KOPT-K1 (cell line): Measurements from ENCODE around the gene SUPT3H.
A peak's percentile ranks its signal among the peaks of the same experiment; 100 is the strongest.
"Not testable (repeated sequence)": the region's sequence is repeated elsewhere in the genome, so short reads cannot be mapped to it uniquely, and the experiment has no call there.

Experiments
- H3K27ac ChIP-seq: fragments of 200-600 bp; sonication (generic); 2 replicates; pipeline ENCODE4 v1.5.1; 2016; ENCODE audit warnings: antibody characterized with exemption, mild to moderate bottlenecking, low read depth, low read length; ENCODE audit not compliant: poor library complexity, severe bottlenecking
- H3K36me3 ChIP-seq: fragments of 200-600 bp; sonication (generic); 2 replicates; pipeline ENCODE4 v1.5.1; 2017; ENCODE audit warnings: antibody characterized with exemption, mild to moderate bottlenecking, low read length, moderate library complexity; ENCODE audit not compliant: insufficient read depth
- H3K9me3 ChIP-seq: fragments of 200-600 bp; sonication (generic); 2 replicates; pipeline ENCODE4 v1.5.1; 2017; ENCODE audit warnings: antibody characterized with exemption, low read length, mild to moderate bottlenecking; ENCODE audit not compliant: insufficient read depth, poor library complexity, severe bottlenecking

The SUPT3H gene

DNA sequence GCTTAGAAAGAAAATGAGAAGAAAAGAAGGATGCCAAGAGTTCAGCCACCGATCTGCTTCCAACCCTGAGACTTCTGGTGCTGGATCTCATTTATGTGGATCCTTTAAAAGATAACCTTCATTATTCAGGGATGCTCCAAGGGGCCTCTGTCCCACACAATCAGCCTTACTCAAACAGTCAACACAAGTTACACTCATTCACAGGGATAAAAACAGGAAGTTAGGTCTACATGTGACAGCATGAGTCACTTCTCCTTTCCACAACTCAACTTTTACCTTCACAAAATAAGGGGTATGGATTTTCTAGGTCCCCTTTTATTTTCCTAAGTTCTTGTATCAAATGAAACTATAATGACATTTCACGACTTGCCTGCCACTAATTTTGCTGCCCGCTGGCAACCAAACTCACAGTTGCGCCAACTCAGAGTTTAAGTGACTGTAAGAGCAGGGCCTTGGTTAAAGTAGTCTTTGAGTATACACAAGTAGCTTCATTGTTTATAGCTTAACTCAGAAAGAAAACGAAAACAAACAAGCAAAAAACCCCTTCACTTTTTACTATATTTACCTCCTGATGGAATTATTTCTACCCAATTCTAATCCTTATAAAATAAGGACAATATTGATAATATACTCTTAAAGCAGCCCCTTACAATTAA is 328.4 kb downstream of the SUPT3H start:
- H3K36me3 ChIP-seq: no peaks in the 10 kb centered on the region
- no peaks in the 10 kb centered on the region for H3K9me3 ChIP-seq
- H3K27ac ChIP-seq: no peak overlapping the region

DNA sequence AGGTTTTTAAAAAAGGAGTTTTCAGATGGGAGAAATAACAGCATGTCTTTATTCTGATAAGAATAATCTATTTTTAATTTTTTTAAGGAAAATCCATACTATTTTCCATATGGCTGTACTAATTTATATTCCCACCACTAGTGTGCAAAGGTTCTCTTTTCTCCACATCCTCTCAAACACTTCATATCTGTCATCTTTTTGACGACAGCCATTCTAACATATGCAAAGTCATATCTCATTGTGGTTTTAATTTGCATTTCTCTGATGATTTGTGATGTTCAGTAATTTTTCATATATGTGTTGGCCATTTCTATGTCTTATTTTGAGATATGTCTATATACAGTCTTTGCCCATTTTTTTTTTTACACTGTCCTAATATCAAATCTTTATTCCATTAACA is 330.2 kb downstream of the SUPT3H start:
- H3K36me3 ChIP-seq: no peaks in the 10 kb centered on the region
- H3K9me3 ChIP-seq: no peaks in the 10 kb centered on the region
- H3K27ac ChIP-seq: no peak overlapping the region

- H3K36me3 ChIP-seq: no peaks in the 10 kb centered on the region
- no peak overlapping the region for H3K27ac ChIP-seq
- no peaks in the 10 kb centered on the region for H3K9me3 ChIP-seq
Measured at GRCh38 chr6:45045253-45045601, 332.5 kb downstream of the SUPT3H start.

DNA sequence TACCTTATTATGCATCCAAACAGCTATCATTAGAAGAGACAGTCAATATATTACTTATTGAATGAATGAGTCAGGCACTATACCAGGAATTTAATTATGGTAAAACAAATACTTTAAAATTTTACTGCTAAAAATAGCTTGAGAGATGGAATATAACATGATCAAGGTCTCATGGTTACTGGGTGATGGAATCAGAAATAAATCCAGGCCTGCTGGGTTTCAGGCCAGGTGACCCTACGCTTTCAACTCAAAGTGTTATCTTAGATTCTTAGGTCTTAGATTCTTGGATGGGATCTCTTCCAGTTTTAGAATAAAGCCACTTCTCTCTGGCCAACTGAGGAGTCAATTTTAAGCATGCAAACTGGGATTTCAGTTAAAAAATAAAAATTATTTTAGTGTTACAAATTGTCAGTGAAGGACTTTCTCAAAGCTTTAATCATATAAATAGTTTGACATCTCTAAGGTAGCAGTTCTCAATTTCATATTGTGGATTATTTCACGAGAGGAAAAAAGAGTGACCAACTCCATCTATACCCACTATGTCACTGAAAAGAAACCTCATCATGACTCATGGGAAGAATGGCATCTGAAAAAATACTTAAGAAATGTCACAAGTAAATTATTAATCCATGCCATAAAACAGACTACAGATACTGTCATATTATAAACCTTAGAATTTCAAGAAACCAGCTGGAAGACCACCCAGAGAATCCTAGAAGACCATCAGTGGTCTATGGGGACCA is 333.1 kb downstream of the SUPT3H start:
- H3K36me3 ChIP-seq: no peaks in the 10 kb centered on the region
- H3K27ac ChIP-seq: no peak overlapping the region
- no peaks in the 10 kb centered on the region for H3K9me3 ChIP-seq

- H3K9me3 ChIP-seq: no peaks in the 10 kb centered on the region
- no peak overlapping the region for H3K27ac ChIP-seq
- H3K36me3 ChIP-seq: no peaks in the 10 kb centered on the region
Measured at GRCh38 chr6:45044086-45044485, 333.6 kb downstream of the SUPT3H start.

DNA sequence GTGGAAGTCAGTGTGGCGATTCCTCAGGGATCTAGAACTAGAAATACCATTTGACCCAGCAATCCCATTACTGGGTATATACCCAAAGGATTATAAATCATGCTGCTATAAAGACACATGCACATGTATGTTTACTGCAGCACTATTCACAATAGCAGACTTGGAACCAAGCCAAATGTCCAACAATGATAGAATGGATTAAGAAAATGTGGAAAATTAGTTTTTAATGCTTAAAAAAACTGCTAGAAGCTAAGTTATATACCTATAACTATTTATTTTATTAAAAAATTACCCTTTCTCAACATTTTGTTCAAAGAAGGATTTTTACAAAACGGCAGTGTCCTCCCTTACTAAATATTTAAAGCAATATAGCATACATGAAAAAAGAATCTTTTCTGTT is 335.1 kb downstream of the SUPT3H start:
- H3K9me3 ChIP-seq, H3K27ac ChIP-seq, H3K36me3 ChIP-seq: not testable (repeated sequence)

GRCh38 chr6:45038226-45038625 is 339.5 kb downstream of the SUPT3H start:
- H3K27ac ChIP-seq: no peak overlapping the region
- H3K36me3 ChIP-seq: no peaks in the 10 kb centered on the region
- H3K9me3 ChIP-seq: no peaks in the 10 kb centered on the region

DNA sequence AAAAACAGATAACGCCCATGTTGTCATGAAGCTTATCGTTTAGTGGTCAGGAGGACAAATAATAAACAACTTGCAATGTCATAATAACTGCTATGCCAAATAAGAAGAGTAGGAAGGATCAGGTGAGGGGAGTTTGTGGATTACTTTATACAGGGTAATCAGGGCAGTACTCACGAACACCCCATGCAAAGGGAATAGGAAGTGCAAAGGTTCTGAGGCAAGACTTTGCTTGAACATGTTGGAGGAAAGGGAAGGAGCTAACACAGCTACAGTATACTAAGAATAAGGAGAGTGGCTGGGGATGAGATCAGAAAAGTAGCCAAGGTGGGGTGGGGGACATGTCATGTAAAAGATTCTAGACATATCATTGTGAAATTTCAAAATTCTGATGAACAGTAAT is 341.6 kb downstream of the SUPT3H start:
- H3K9me3 ChIP-seq: no peaks in the 10 kb centered on the region
- no peaks in the 10 kb centered on the region for H3K36me3 ChIP-seq
- no peak overlapping the region for H3K27ac ChIP-seq

GRCh38 chr6:45032426-45032825 is 345.3 kb downstream of the SUPT3H start:
- Histone ChIP-seq H3K36me3 (no peaks in the 10 kb centered on the region), H3K9me3 (peaks cover 2% of the 10 kb centered on the region), H3K27ac (no peak overlapping the region)

- H3K36me3 ChIP-seq: no peaks in the 10 kb centered on the region
- no peak overlapping the region for H3K27ac ChIP-seq
- peaks cover 10% of the 10 kb centered on the region for H3K9me3 ChIP-seq
Measured at GRCh38 chr6:45031601-45032000, 346.1 kb downstream of the SUPT3H start.

- no peak overlapping the region for H3K27ac ChIP-seq
- H3K36me3 ChIP-seq: no peaks in the 10 kb centered on the region
- H3K9me3 ChIP-seq: peaks cover 10% of the 10 kb centered on the region
Measured at GRCh38 chr6:45027126-45027525, 350.6 kb downstream of the SUPT3H start.

- no peaks in the 10 kb centered on the region for H3K36me3 ChIP-seq
- H3K9me3 ChIP-seq: peaks cover 10% of the 10 kb centered on the region
- H3K27ac ChIP-seq: no peak overlapping the region
Measured at GRCh38 chr6:45026003-45026516, 351.7 kb downstream of the SUPT3H start.

DNA sequence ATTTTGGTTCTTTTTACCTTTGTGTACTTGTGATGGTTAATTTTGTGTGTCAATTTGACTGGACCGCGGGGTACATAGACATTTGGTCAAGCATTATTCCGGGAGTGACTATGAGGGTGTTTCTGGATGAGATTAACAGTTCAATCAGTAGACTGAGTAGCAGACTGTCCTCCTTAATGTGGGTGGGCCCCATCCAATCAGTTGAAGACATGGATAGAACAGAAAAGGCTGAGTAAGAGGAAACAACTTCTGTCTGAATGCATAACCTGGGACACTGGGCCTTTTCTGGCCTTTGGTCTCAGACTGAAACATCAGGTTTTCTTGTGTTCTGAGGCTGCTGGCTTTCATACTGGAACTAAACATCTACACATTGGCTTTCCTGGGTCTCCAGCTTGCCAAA is 353.1 kb downstream of the SUPT3H start:
- Histone ChIP-seq H3K9me3 (peaks cover 10% of the 10 kb centered on the region), H3K27ac (no peak overlapping the region), H3K36me3 (no peaks in the 10 kb centered on the region)

GRCh38 chr6:45021676-45022075 is 356.1 kb downstream of the SUPT3H start:
- Histone ChIP-seq H3K27ac (peak overlapping the region; percentile 4), H3K9me3 (peaks cover under 1% of the 10 kb centered on the region), H3K36me3 (no peaks in the 10 kb centered on the region)

GRCh38 chr6:45012687-45013086 is 365.0 kb downstream of the SUPT3H start:
- Histone ChIP-seq H3K9me3 (peaks cover 23% of the 10 kb centered on the region), H3K27ac (no peak overlapping the region), H3K36me3 (peaks cover 30% of the 10 kb centered on the region)

DNA sequence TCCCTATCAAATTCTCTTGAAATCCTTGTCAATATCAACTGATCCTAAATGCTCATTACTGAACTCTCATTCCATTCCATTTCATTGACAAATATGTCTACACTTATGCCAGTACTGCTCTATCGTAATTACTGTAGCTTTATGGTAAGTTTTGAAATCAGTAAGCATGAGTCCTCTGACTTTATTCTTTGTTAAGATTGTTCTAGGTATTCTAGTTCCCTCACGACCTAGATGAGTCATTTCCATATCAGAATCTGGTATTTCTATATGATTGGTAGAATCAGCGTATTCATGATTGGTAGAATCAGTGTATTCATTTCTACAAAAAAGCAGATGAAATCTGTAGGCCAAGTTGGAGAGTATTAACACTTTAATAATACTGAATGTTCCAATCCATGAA is 368.2 kb downstream of the SUPT3H start:
- Histone ChIP-seq H3K27ac (no peak overlapping the region), H3K9me3 (peaks cover 35% of the 10 kb centered on the region), H3K36me3 (peaks cover 29% of the 10 kb centered on the region)
